ENCODE measurements around the gene DYRK1A.
"Not testable (repeated sequence)": the region's sequence is repeated elsewhere in the genome, so short reads cannot be mapped to it uniquely, and the experiment has no call there.

DYRK1A gene

DNA sequence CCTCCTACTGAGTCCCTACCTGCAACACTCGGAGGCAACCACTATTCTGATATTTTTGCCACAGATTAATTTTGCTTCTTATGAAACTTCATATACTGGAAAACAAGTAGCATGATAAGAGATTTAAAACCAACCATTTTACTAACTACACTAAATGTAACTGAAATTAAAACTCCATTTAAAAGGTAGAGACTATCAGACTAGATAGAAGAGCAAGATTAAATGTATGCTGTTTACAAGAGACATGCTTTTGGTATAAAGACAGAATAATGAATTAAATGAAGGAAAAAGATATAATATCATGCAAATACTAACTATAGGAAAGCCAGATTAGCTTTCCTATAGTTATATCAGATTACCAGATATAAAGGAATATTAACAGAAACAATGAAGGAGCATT is 175.9 kb downstream of the DYRK1A start:
- FAIRE-seq = no peak
- no peak for TF ChIP-seq SPI1 (IDR thresholded peaks at IDR 0.05; ENCODE audit: low read depth, low read length)
- TF ChIP-seq POLR2A (IDR thresholded peaks at IDR 0.05; ENCODE audit: low read depth, low read length) = no peak
- TF ChIP-seq PAX5 (IDR thresholded peaks at IDR 0.05; ENCODE audit: insufficient read depth, low read length, severe bottlenecking) = no peak
- no peak for TF ChIP-seq POLR2AphosphoS5 (IDR thresholded peaks at IDR 0.05; ENCODE audit: low read depth, low read length)
- TF ChIP-seq TAF1 (IDR thresholded peaks at IDR 0.05; ENCODE audit: low read depth, low read length) = no peak
- no peak for TF ChIP-seq POU2F2 (IDR thresholded peaks at IDR 0.05; ENCODE audit: low read depth, low read length)
- DNase-seq (ENCODE audit: insufficient read length, low spot score) = no peak

GRCh38 chr21:37546299-37546908 is 179.8 kb downstream of the DYRK1A start:
- no peak for FAIRE-seq
- no peak for TF ChIP-seq POLR2A (IDR thresholded peaks at IDR 0.05; ENCODE audit: low read depth, low read length)
- no peak for TF ChIP-seq TAF1 (IDR thresholded peaks at IDR 0.05; ENCODE audit: low read depth, low read length)
- TF ChIP-seq POLR2AphosphoS5 (IDR thresholded peaks at IDR 0.05; ENCODE audit: low read depth, low read length) = no peak
- TF ChIP-seq POU2F2 (IDR thresholded peaks at IDR 0.05; ENCODE audit: low read depth, low read length) = no peak
- TF ChIP-seq PAX5 (IDR thresholded peaks at IDR 0.05; ENCODE audit: insufficient read depth, low read length, severe bottlenecking) = no peak
- TF ChIP-seq SPI1 (IDR thresholded peaks at IDR 0.05; ENCODE audit: low read depth, low read length) = no peak

DNA sequence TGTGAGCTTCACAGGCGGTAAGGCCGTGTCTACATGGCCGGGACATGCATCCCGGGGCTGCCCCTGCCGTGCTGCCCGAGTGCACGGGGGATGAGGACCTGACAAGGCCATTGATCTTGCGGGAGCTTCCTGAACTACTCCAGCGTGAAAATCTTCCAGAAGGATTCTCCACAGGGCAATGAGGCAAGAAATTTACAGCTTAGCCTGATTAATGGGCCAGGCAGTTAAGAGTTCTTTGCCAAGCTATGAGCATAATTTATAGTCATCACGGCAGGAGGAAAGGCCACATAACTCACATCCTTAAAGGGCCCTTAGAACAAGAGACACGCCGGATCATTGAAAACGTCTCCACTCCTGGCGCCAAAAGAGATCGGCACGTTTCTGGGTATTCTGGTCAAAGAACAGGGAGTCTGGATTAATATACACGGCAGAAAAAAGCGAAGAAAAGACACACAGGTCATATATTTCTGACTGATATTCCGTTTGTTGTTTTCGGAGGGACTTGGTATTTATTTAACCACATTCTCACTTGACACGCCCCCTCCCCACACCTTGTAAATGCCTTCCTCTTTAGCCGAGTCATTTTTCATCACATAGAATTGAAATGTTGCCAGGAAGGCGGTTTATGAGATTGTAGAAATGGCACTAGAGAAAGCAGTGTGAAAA is 180.5 kb downstream of the DYRK1A start:
- FAIRE-seq = no peak
- no peak for TF ChIP-seq SPI1 (IDR thresholded peaks at IDR 0.05; ENCODE audit: low read depth, low read length)
- no peak for TF ChIP-seq POLR2A (IDR thresholded peaks at IDR 0.05; ENCODE audit: low read depth, low read length)
- TF ChIP-seq POLR2AphosphoS5 (IDR thresholded peaks at IDR 0.05; ENCODE audit: low read depth, low read length) = no peak
- no peak for TF ChIP-seq PAX5 (IDR thresholded peaks at IDR 0.05; ENCODE audit: insufficient read depth, low read length, severe bottlenecking)
- TF ChIP-seq POU2F2 (IDR thresholded peaks at IDR 0.05; ENCODE audit: low read depth, low read length) = no peak
- no peak for TF ChIP-seq TAF1 (IDR thresholded peaks at IDR 0.05; ENCODE audit: low read depth, low read length)

More at GRCh38 chr21:37546299-37546908, 179.8 kb downstream of the DYRK1A start:
- no peak for DNase-seq (ENCODE audit: insufficient read length, low spot score)

GRCh38 chr21:37547615-37548200 is 181.1 kb downstream of the DYRK1A start:
- no peak for TF ChIP-seq POLR2AphosphoS5 (IDR thresholded peaks at IDR 0.05; ENCODE audit: low read depth, low read length)
- no peak for TF ChIP-seq SPI1 (IDR thresholded peaks at IDR 0.05; ENCODE audit: low read depth, low read length)
- TF ChIP-seq TAF1 (IDR thresholded peaks at IDR 0.05; ENCODE audit: low read depth, low read length) = no peak
- TF ChIP-seq PAX5 (IDR thresholded peaks at IDR 0.05; ENCODE audit: insufficient read depth, low read length, severe bottlenecking) = no peak
- no peak for TF ChIP-seq POU2F2 (IDR thresholded peaks at IDR 0.05; ENCODE audit: low read depth, low read length)
- no peak for TF ChIP-seq POLR2A (IDR thresholded peaks at IDR 0.05; ENCODE audit: low read depth, low read length)
- no peak for DNase-seq (ENCODE audit: insufficient read length, low spot score)
- no peak for FAIRE-seq

More for the DNA sequence above, 180.5 kb downstream of the DYRK1A start:
- no peak for DNase-seq (ENCODE audit: insufficient read length, low spot score)

GRCh38 chr21:37548521-37548981 is 182.0 kb downstream of the DYRK1A start:
- TF ChIP-seq SPI1 (IDR thresholded peaks at IDR 0.05; ENCODE audit: low read depth, low read length) (no peak), POLR2A (IDR thresholded peaks at IDR 0.05; ENCODE audit: low read depth, low read length) (no peak), PAX5 (IDR thresholded peaks at IDR 0.05; ENCODE audit: insufficient read depth, low read length, severe bottlenecking) (no peak), TAF1 (IDR thresholded peaks at IDR 0.05; ENCODE audit: low read depth, low read length) (no peak), POLR2AphosphoS5 (IDR thresholded peaks at IDR 0.05; ENCODE audit: low read depth, low read length) (no peak), POU2F2 (IDR thresholded peaks at IDR 0.05; ENCODE audit: low read depth, low read length) (no peak)
- FAIRE-seq = peak; percentile 41
- no peak for DNase-seq (ENCODE audit: insufficient read length, low spot score)

DNA sequence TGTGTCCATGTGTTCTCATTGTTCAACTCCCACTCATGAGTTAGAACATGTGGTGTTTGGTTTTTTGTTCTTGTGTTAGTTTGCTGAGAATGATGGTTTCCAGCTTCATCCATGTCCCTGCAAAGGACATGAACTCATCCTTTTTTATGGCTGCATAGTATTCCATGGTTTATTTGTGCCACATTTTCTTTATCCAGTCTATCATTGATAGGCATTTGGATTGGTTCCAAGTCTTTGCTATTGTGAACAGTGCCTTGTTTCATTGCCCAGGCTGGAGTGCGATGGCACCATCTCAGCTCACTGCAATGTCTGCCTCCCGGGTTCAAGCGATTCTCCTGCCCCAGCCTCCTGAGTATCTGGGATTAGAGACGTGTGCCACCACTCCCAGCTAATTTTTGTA is 183.2 kb downstream of the DYRK1A start:
- not testable (repeated sequence) for FAIRE-seq; DNase-seq (ENCODE audit: insufficient read length, low spot score)

GRCh38 chr21:37550157-37550556 is 183.6 kb downstream of the DYRK1A start:
- no peak for DNase-seq (ENCODE audit: insufficient read length, low spot score)

GRCh38 chr21:37550618-37551330 is 184.2 kb downstream of the DYRK1A start:
- DNase-seq (ENCODE audit: insufficient read length, low spot score) = no peak
- FAIRE-seq = no peak
- no peak for TF ChIP-seq POLR2A (IDR thresholded peaks at IDR 0.05; ENCODE audit: low read depth, low read length)

More at GRCh38 chr21:37550157-37550556, 183.6 kb downstream of the DYRK1A start:
- no peak for FAIRE-seq
- TF ChIP-seq POLR2AphosphoS5 (IDR thresholded peaks at IDR 0.05; ENCODE audit: low read depth, low read length) (no peak), TAF1 (IDR thresholded peaks at IDR 0.05; ENCODE audit: low read depth, low read length) (no peak), POLR2A (IDR thresholded peaks at IDR 0.05; ENCODE audit: low read depth, low read length) (no peak), POU2F2 (IDR thresholded peaks at IDR 0.05; ENCODE audit: low read depth, low read length) (no peak), SPI1 (IDR thresholded peaks at IDR 0.05; ENCODE audit: low read depth, low read length) (no peak), PAX5 (IDR thresholded peaks at IDR 0.05; ENCODE audit: insufficient read depth, low read length, severe bottlenecking) (no peak)

DNA sequence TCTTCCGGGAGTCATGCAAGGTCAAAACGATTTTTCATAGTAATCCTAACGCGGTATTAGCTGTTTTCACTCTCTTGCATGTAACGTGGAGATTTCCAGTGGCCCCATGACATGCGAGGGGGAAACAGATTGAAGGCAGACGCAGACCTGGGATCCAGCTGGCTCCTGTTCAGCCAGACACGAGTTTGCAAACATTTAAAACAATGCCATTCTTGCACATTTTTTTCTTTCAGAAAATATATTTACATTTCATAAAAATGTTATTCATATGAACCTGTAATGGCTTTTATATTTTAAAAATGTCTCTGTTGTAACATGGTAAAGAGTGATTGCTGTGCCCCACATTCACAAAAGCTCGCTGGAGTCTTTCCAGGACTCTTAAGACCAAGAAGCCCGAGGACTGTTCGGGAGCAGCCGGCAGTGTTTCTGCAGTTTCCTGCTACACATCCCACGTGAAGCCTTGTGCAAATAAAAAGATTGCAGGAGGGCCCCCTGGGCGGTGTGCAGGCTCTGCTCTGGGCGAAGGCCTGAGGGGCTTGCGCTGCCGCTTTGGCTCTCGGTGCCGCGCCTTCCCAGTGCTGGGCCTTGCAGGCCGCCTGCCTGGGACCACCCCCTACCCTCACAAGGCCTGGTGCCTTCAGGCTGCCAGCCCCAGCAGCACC is 184.9 kb downstream of the DYRK1A start:
- DNase-seq (ENCODE audit: insufficient read length, low spot score) = no peak
- TF ChIP-seq TAF1 (IDR thresholded peaks at IDR 0.05; ENCODE audit: low read depth, low read length) = no peak
- TF ChIP-seq POU2F2 (IDR thresholded peaks at IDR 0.05; ENCODE audit: low read depth, low read length) = no peak
- TF ChIP-seq PAX5 (IDR thresholded peaks at IDR 0.05; ENCODE audit: insufficient read depth, low read length, severe bottlenecking) = no peak
- TF ChIP-seq SPI1 (IDR thresholded peaks at IDR 0.05; ENCODE audit: low read depth, low read length) = no peak
- no peak for TF ChIP-seq POLR2A (IDR thresholded peaks at IDR 0.05; ENCODE audit: low read depth, low read length)
- no peak for TF ChIP-seq POLR2AphosphoS5 (IDR thresholded peaks at IDR 0.05; ENCODE audit: low read depth, low read length)
- no peak for FAIRE-seq

Measured in GM12891 (cell line).